Measurements from ENCODE around the gene OCRL. TPM values are rescaled to one million over a fixed set of nuclear protein-coding genes. Genes with fewer than 3 reads are reported as not detected.

Gene OCRL
- polyA plus RNA-seq, 1 experiment, result 29.6 TPM

- CTCF ChIA-PET, result interaction anchor here (1.0 kb wide), 1 partner anchor 461 kb away, joined by 4 read pairs; no protein-coding TSS in a partner anchor
These were observed 59.9 kb downstream of the OCRL start for GRCh38 chrX:129599996-129600395.

GRCh38 chrX:129600981-129601424 lies 60.9 kb downstream of the OCRL start:
- CTCF ChIA-PET, result interaction anchor here (0.5 to 1.3 kb wide), 14 partner anchors 8 to 570 kb away, joined by 3 to 8 read pairs (median 3); no protein-coding TSS in a partner anchor
- no peaks in the 10 kb centered on the region for H3K9me3 ChIP-seq (ENCODE audit: control insufficient read depth, insufficient read depth, low read length)
- DNase-seq (ENCODE audit: low read depth, low spot score), result no peak
- H3K27me3 ChIP-seq (ENCODE audit: control insufficient read depth, insufficient read depth, low read length), result no peaks in the 10 kb centered on the region
- POLR2A ChIA-PET, result no interaction called here
- TF ChIP-seq, protein P1, sequence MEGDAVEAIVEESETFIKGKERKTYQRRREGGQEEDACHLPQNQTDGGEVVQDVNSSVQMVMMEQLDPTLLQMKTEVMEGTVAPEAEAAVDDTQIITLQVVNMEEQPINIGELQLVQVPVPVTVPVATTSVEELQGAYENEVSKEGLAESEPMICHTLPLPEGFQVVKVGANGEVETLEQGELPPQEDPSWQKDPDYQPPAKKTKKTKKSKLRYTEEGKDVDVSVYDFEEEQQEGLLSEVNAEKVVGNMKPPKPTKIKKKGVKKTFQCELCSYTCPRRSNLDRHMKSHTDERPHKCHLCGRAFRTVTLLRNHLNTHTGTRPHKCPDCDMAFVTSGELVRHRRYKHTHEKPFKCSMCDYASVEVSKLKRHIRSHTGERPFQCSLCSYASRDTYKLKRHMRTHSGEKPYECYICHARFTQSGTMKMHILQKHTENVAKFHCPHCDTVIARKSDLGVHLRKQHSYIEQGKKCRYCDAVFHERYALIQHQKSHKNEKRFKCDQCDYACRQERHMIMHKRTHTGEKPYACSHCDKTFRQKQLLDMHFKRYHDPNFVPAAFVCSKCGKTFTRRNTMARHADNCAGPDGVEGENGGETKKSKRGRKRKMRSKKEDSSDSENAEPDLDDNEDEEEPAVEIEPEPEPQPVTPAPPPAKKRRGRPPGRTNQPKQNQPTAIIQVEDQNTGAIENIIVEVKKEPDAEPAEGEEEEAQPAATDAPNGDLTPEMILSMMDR (IDR thresholded peaks at IDR 0.05; ENCODE audit: low read depth, low read length), result peak; percentile 59
- H3K4me3 ChIP-seq (ENCODE audit: low read depth, low read length), result no peak overlapping the region
- no peak overlapping the region for H3K27ac ChIP-seq (ENCODE audit: low read depth, low read length)

More at GRCh38 chrX:129599996-129600395, 59.9 kb downstream of the OCRL start:
- TF ChIP-seq, protein P1 (IDR thresholded peaks at IDR 0.05; ENCODE audit: low read depth, low read length), result no peak
- Histone ChIP-seq H3K9me3 (ENCODE audit: control insufficient read depth, insufficient read depth, low read length) (no peaks in the 10 kb centered on the region), H3K27me3 (ENCODE audit: control insufficient read depth, insufficient read depth, low read length) (no peaks in the 10 kb centered on the region), H3K27ac (ENCODE audit: low read depth, low read length) (no peak overlapping the region), H3K4me3 (ENCODE audit: low read depth, low read length) (no peak overlapping the region)
- POLR2A ChIA-PET, result no interaction called here
- no peak for DNase-seq (ENCODE audit: low read depth, low spot score)

DNA sequence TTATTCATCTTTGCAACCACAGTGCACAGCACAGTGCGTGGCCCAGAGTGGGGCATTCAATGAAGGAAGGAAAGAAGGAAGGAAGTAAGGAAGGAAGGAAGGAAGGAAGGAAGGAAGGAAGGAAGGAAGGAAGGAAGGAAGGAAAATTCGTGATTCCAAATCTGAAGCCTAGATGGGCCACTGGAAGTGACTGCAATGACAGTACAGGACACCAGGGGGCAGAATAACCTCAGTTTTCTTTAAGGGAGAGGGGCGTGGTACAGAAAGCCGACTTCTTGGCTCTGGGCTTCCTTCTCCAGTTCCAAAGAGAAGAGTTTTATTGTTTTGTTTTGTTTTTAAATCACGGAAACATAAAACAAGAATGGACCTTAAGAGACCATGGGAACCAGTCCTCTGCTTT lies 66.9 kb downstream of the OCRL start:
- TF ChIP-seq, protein P1 (IDR thresholded peaks at IDR 0.05; ENCODE audit: low read depth, low read length), result peak; percentile 61
- POLR2A ChIA-PET, result no interaction called here

DNA sequence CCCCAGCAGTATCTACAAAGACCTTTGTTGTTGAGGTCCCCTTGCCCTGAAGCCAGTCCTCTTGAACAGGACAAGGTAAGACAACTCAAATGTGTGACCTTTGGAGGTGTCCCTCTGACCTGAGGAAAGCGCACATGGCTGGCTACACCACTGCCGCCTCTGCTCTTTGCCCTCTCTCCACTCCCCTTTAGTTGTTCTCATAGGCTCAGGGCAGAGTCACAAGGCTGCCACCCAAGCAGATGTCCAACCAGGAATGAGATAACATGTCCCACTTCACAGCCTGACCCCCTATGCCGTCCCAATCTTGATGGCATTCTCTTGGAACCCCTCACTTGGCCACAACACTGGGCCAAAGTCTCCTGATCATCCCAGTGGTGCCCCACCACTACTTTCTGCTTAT lies 68.4 kb downstream of the OCRL start:
- Histone ChIP-seq H3K9me3 (ENCODE audit: control insufficient read depth, insufficient read depth, low read length) (no peaks in the 10 kb centered on the region), H3K27ac (ENCODE audit: low read depth, low read length) (no peak overlapping the region), H3K27me3 (ENCODE audit: control insufficient read depth, insufficient read depth, low read length) (peaks cover 2% of the 10 kb centered on the region), H3K4me3 (ENCODE audit: low read depth, low read length) (no peak overlapping the region)
- TF ChIP-seq, protein P1 (IDR thresholded peaks at IDR 0.05; ENCODE audit: low read depth, low read length), result no peak
- no peak for DNase-seq (ENCODE audit: low read depth, low spot score)
- POLR2A ChIA-PET, result no interaction called here
- CTCF ChIA-PET, result interaction anchor here (0.6 to 4.0 kb wide), 7 partner anchors 27 to 639 kb away, joined by 3 to 52 read pairs (median 5); no protein-coding TSS in a partner anchor

More for the DNA sequence above, 66.9 kb downstream of the OCRL start:
- CTCF ChIA-PET, result interaction anchor here (0.6 to 3.8 kb wide), 4 partner anchors 11 to 453 kb away, joined by 3 to 40 read pairs (median 15); no protein-coding TSS in a partner anchor
- Histone ChIP-seq H3K4me3 (ENCODE audit: low read depth, low read length) (no peak overlapping the region), H3K27ac (ENCODE audit: low read depth, low read length) (no peak overlapping the region), H3K27me3 (ENCODE audit: control insufficient read depth, insufficient read depth, low read length) (peaks cover 2% of the 10 kb centered on the region), H3K9me3 (ENCODE audit: control insufficient read depth, insufficient read depth, low read length) (no peaks in the 10 kb centered on the region)
- no peak for DNase-seq (ENCODE audit: low read depth, low spot score)

DNA sequence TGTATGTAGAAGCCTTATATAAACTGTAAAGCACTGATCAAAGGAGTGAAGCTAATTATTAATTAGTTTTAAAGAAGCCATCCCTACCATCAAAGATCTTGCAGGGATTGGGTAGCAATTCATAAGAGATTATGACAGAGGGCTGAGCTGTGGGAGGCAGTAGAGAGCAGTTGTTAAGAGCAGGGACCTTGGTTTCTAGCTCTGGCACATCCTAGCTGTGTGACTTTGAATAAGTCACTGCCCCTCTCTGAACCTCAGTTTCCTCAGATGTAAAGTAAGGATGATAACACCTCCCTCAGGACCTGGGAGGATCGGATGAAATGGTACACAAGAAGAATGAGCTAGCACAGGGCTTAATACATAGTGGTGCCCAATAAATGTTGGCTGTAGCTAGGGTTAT lies 69.3 kb downstream of the OCRL start:
- ChIA-PET CTCF (interaction anchor here (0.5 to 4.0 kb wide), 4 partner anchors 28 to 451 kb away, joined by 3 to 52 read pairs (median 11); no protein-coding TSS in a partner anchor), POLR2A (no interaction called here)
- peaks cover 2% of the 10 kb centered on the region for H3K27me3 ChIP-seq (ENCODE audit: control insufficient read depth, insufficient read depth, low read length)
- TF ChIP-seq, protein P1 (IDR thresholded peaks at IDR 0.05; ENCODE audit: low read depth, low read length), result no peak
- no peak overlapping the region for H3K27ac ChIP-seq (ENCODE audit: low read depth, low read length)
- no peak for DNase-seq (ENCODE audit: low read depth, low spot score)
- H3K4me3 ChIP-seq (ENCODE audit: low read depth, low read length), result no peak overlapping the region
- H3K9me3 ChIP-seq (ENCODE audit: control insufficient read depth, insufficient read depth, low read length), result no peaks in the 10 kb centered on the region
